HEK293 (cell line): Measurements from ENCODE around the gene TMEM250.

Experiments used
- AEBP2 ChIP-seq: fragments of 450-650 bp; formaldehyde crosslinking; IDR thresholded peaks from 2 replicates; pipeline ENCODE4 v1.5.1; 2016; ENCODE audit warnings: missing biosample characterization, missing genetic modification characterization, borderline replicate concordance
- BCL11A ChIP-seq: fragments of 450-650 bp; formaldehyde crosslinking; IDR thresholded peaks from 2 replicates; pipeline ENCODE4 v1.5.1; 2016; ENCODE audit warnings: low read depth, missing biosample characterization, missing genetic modification characterization
- BCL11B ChIP-seq: fragments of 450-650 bp; formaldehyde crosslinking; IDR thresholded peaks from 2 replicates; pipeline ENCODE4 v1.5.1; 2016; ENCODE audit warnings: low read depth, missing biosample characterization, missing genetic modification characterization
- ELK4 ChIP-seq: IDR thresholded peaks from 2 replicates; pipeline ENCODE4 v1.6.1; 2011; ENCODE audit warnings: mild to moderate bottlenecking, low read depth, low read length, borderline replicate concordance
- GLIS1 ChIP-seq: fragments of 450-650 bp; formaldehyde crosslinking; IDR thresholded peaks from 2 replicates; pipeline ENCODE4 v1.5.1; 2016; ENCODE audit warnings: missing biosample characterization, missing genetic modification characterization
- KLF16 ChIP-seq: fragments of 450-650 bp; formaldehyde crosslinking; IDR thresholded peaks from 2 replicates; pipeline ENCODE4 v1.5.1; 2017; ENCODE audit warnings: missing biosample characterization, missing genetic modification characterization
- KLF17 ChIP-seq: fragments of 450-650 bp; formaldehyde crosslinking; IDR thresholded peaks from 2 replicates; pipeline ENCODE4 v1.5.1; 2016; ENCODE audit warnings: missing biosample characterization, missing genetic modification characterization
- OSR2 ChIP-seq: fragments of 450-650 bp; formaldehyde crosslinking; IDR thresholded peaks from 2 replicates; pipeline ENCODE4 v1.5.1; 2016; ENCODE audit warnings: missing biosample characterization, missing genetic modification characterization
- PBX3 ChIP-seq: sonication (generic); formaldehyde crosslinking; IDR thresholded peaks from 2 replicates; pipeline ENCODE4 v1.8.1; 2022; ENCODE audit warnings: mild to moderate bottlenecking, moderate library complexity, missing genetic modification reagents
- PRDM10 ChIP-seq: fragments of 450-650 bp; formaldehyde crosslinking; IDR thresholded peaks from 2 replicates; pipeline ENCODE4 v1.5.1; 2016; ENCODE audit warnings: missing biosample characterization, missing genetic modification characterization
- SP2 ChIP-seq: fragments of 450-650 bp; formaldehyde crosslinking; IDR thresholded peaks from 2 replicates; pipeline ENCODE4 v1.5.1; 2016; ENCODE audit warnings: missing biosample characterization, missing genetic modification characterization
- ZBTB10 ChIP-seq: fragments of 450-650 bp; formaldehyde crosslinking; IDR thresholded peaks from 2 replicates; pipeline ENCODE4 v1.5.1; 2016; ENCODE audit warnings: missing biosample characterization, missing genetic modification characterization
- ZBTB17 ChIP-seq: fragments of 450-650 bp; formaldehyde crosslinking; IDR thresholded peaks from 2 replicates; pipeline ENCODE4 v1.5.1; 2016; ENCODE audit warnings: missing biosample characterization, missing genetic modification characterization
- ZBTB20 ChIP-seq: fragments of 450-650 bp; formaldehyde crosslinking; IDR thresholded peaks from 2 replicates; pipeline ENCODE4 v1.5.1; 2016; ENCODE audit warnings: missing biosample characterization, missing genetic modification characterization
- ZBTB8A ChIP-seq: fragments of 450-650 bp; formaldehyde crosslinking; IDR thresholded peaks from 2 replicates; pipeline ENCODE4 v1.5.1; 2016; ENCODE audit warnings: missing biosample characterization, missing genetic modification characterization
- ZFP69B ChIP-seq: fragments of 450-650 bp; formaldehyde crosslinking; IDR thresholded peaks from 2 replicates; pipeline ENCODE4 v1.5.1; 2016; ENCODE audit warnings: missing biosample characterization, missing genetic modification characterization
- ZNF121 ChIP-seq: fragments of 450-650 bp; formaldehyde crosslinking; IDR thresholded peaks from 2 replicates; pipeline ENCODE4 v1.5.1; 2016; ENCODE audit warnings: missing biosample characterization, missing genetic modification characterization
- ZNF223 ChIP-seq: fragments of 450-650 bp; formaldehyde crosslinking; IDR thresholded peaks from 2 replicates; pipeline ENCODE4 v1.5.1; 2016; ENCODE audit warnings: missing biosample characterization, missing genetic modification characterization
- ZNF23 ChIP-seq: fragments of 450-650 bp; formaldehyde crosslinking; IDR thresholded peaks from 2 replicates; pipeline ENCODE4 v1.5.1; 2016; ENCODE audit warnings: missing biosample characterization, missing genetic modification characterization, borderline replicate concordance
- ZNF239 ChIP-seq: fragments of 450-650 bp; formaldehyde crosslinking; IDR thresholded peaks from 2 replicates; pipeline ENCODE4 v1.5.1; 2016; ENCODE audit warnings: missing biosample characterization, missing genetic modification characterization
- ZNF335 ChIP-seq: fragments of 450-650 bp; formaldehyde crosslinking; conservative IDR thresholded peaks from 2 replicates; pipeline ENCODE4 v1.5.1; 2016; ENCODE audit warnings: missing biosample characterization, missing genetic modification characterization
- ZNF341 ChIP-seq: fragments of 450-650 bp; formaldehyde crosslinking; IDR thresholded peaks from 2 replicates; pipeline ENCODE4; 2016; ENCODE audit warnings: low read depth, missing biosample characterization, missing genetic modification characterization
- ZNF394 ChIP-seq: fragments of 450-650 bp; formaldehyde crosslinking; IDR thresholded peaks from 2 replicates; pipeline ENCODE4 v1.5.1; 2016; ENCODE audit warnings: missing biosample characterization, missing genetic modification characterization, mild to moderate bottlenecking, moderate library complexity, borderline replicate concordance
- ZNF561 ChIP-seq: fragments of 450-650 bp; IDR thresholded peaks from 2 replicates; pipeline ENCODE4 v1.5.1; 2018; ENCODE audit warnings: missing biosample characterization, missing genetic modification characterization, borderline replicate concordance
- ZNF660 ChIP-seq: fragments of 450-650 bp; IDR thresholded peaks from 2 replicates; pipeline ENCODE4 v1.5.1; 2018; ENCODE audit warnings: missing biosample characterization, mild to moderate bottlenecking, missing genetic modification characterization
- ZNF776 ChIP-seq: fragments of 450-650 bp; formaldehyde crosslinking; IDR thresholded peaks from 2 replicates; pipeline ENCODE4 v1.5.0; 2017; ENCODE audit warnings: missing biosample characterization, missing genetic modification characterization, borderline replicate concordance
- ZSCAN16 ChIP-seq: fragments of 450-650 bp; formaldehyde crosslinking; IDR thresholded peaks from 2 replicates; pipeline ENCODE4 v1.5.1; 2016; ENCODE audit warnings: missing biosample characterization, missing genetic modification characterization

The TMEM250 gene

GRCh38 chr9:136093995-136094881 is 24.4 kb downstream of the TMEM250 start (continued):
- TF ChIP-seq BCL11A (tag by site-specific recombination) (peak; percentile 80), AEBP2 (tag by site-specific recombination) (no peak), SP2 (peak; percentile 36), OSR2 (tag by site-specific recombination) (no peak; the same call in 1 of the 2 replicates), ZBTB8A (tag by site-specific recombination) (peak; percentile 47), ZBTB20 (tag by site-specific recombination) (peak; percentile 94), BCL11B (tag by site-specific recombination) (peak; percentile 80), ZNF335 (tag by site-specific recombination) (0 out of 2 replicates have a peak, but pooled peaks have one; percentile 56), ZSCAN16 (tag by site-specific recombination) (no peak), ZNF561 (tag by site-specific recombination) (0 out of 2 replicates have a peak, but pooled peaks have one; percentile 72), ZNF660 (tag by site-specific recombination) (0 out of 2 replicates have a peak, but pooled peaks have one; percentile 10), KLF16 (tag by site-specific recombination) (0 out of 2 replicates have a peak, but pooled peaks have one; percentile 13), ZNF223 (tag by site-specific recombination) (no peak), PBX3 (CRISPR knock-in tag) (0 out of 2 replicates have a peak, but pooled peaks have one; percentile 28), PRDM10 (tag by site-specific recombination) (peak; percentile 71), ZFP69B (tag by site-specific recombination) (peak; percentile 99), ZNF121 (tag by site-specific recombination) (0 out of 2 replicates have a peak, but pooled peaks have one; percentile 14), ZBTB17 (tag by site-specific recombination) (no peak), KLF17 (tag by site-specific recombination) (0 out of 2 replicates have a peak, but pooled peaks have one; percentile 23), ZBTB10 (tag by site-specific recombination) (peak; percentile 65; the same call in 1 of the 2 replicates), ZNF341 (tag by site-specific recombination) (peak; percentile 93), ZNF776 (tag by site-specific recombination) (no peak), ZNF394 (tag by site-specific recombination) (0 out of 2 replicates have a peak, but pooled peaks have one; percentile 31), ELK4 (no peak), ZNF239 (tag by site-specific recombination) (no peak), GLIS1 (tag by site-specific recombination) (peak; percentile 93), ZNF23 (tag by site-specific recombination) (no peak)
